Keratinocyte (primary cell): ENCODE results near the gene FAU. TPM values are rescaled to one million over a fixed set of nuclear protein-coding genes. Genes with fewer than 3 reads are reported as not detected.
"Not testable (repeated sequence)": the region's sequence is repeated elsewhere in the genome, so short reads cannot be mapped to it uniquely, and the experiment has no call there.

Source experiments
- DNase-seq: peaks from one replicate; pipeline ENCODE4 v3.0.0-alpha.2; 2011; ENCODE audit warnings: low read depth, missing footprints, low spot score
- FAIRE-seq: peaks from 2 replicates; lab custom pipeline; 2011; peaks lifted over from hg19 to GRCh38; lab: Jason Lieb, UNC
- H2AFZ ChIP-seq: 2 replicates; pipeline ENCODE4 v1.6.0; 2012; ENCODE audit warnings: low read length, control low read depth, inconsistent platforms; ENCODE audit not compliant: control insufficient read depth
- H3K27ac ChIP-seq: 2 replicates; pipeline ENCODE4 v1.5.1; 2011; ENCODE audit warnings: low read length; ENCODE audit not compliant: control insufficient read depth, insufficient read depth
- H3K27me3 ChIP-seq: 3 replicates; pipeline ENCODE4 v1.6.0; 2011; ENCODE audit warnings: low read length; ENCODE audit not compliant: control insufficient read depth, insufficient read depth; ENCODE audit errors: extremely low read depth
- H3K36me3 ChIP-seq, 2 experiments: 2 replicates in 1 of 2; 3 replicates in 1 of 2; pipeline ENCODE4 v1.5.1; 2011; ENCODE audit warnings: low read length in 2 of 2, mild to moderate bottlenecking in 1 of 2; ENCODE audit not compliant: control insufficient read depth in 2 of 2, insufficient read depth in 2 of 2; ENCODE audit errors: extremely low read depth in 1 of 2
- H3K4me1 ChIP-seq: 3 replicates; pipeline ENCODE4 v1.5.1; 2011; ENCODE audit warnings: low read length; ENCODE audit not compliant: control insufficient read depth, insufficient read depth; ENCODE audit errors: extremely low read depth
- H3K4me2 ChIP-seq: 3 replicates; pipeline ENCODE4 v1.6.0; 2011; ENCODE audit warnings: low read depth, low read length; ENCODE audit not compliant: control insufficient read depth, insufficient read depth; ENCODE audit errors: extremely low read depth
- H3K4me3 ChIP-seq, 3 experiments: fragments of 200-600 bp in 1 of 3; sonication (generic) in 1 of 3; 2 replicates in 2 of 3; 3 replicates in 1 of 3; pipeline ENCODE4 v1.5.1; 2011 to 2016; ENCODE audit warnings: low read length in 3 of 3, mild to moderate bottlenecking in 3 of 3, control low read depth in 2 of 3, inconsistent platforms in 1 of 3, low read depth in 1 of 3, mixed read lengths in 1 of 3, mixed run types in 1 of 3, moderate library complexity in 1 of 3; ENCODE audit not compliant: control insufficient read depth in 2 of 3, insufficient read depth in 2 of 3; ENCODE audit errors: extremely low read depth in 1 of 3
- H3K79me2 ChIP-seq: 2 replicates; pipeline ENCODE4 v1.6.0; 2012; ENCODE audit warnings: low read length; ENCODE audit not compliant: control insufficient read depth, insufficient read depth
- H3K9ac ChIP-seq: 3 replicates; pipeline ENCODE4 v1.6.0; 2011; ENCODE audit warnings: low read length; ENCODE audit not compliant: control insufficient read depth, insufficient read depth; ENCODE audit errors: extremely low read depth
- H3K9me1 ChIP-seq: 3 replicates; pipeline ENCODE4 v1.6.0; 2011; ENCODE audit warnings: low read length; ENCODE audit not compliant: control insufficient read depth, insufficient read depth; ENCODE audit errors: extremely low read depth
- H3K9me3 ChIP-seq: 2 replicates; pipeline ENCODE4 v1.5.1; 2012; ENCODE audit warnings: low read depth, low read length; ENCODE audit not compliant: control insufficient read depth
- H4K20me1 ChIP-seq: 3 replicates; pipeline ENCODE4 v1.6.0; 2011; ENCODE audit warnings: low read length; ENCODE audit not compliant: control insufficient read depth, insufficient read depth; ENCODE audit errors: extremely low read depth
- CTCF ChIP-seq, 3 experiments: IDR thresholded peaks in 1 of 3; conservative IDR thresholded peaks in 1 of 3; optimal IDR thresholded peaks in 1 of 3; 2 replicates in 2 of 3; 3 replicates in 1 of 3; pipeline versions ENCODE3 to v1.5.1; 2011; ENCODE audit warnings: low read length in 3 of 3, mild to moderate bottlenecking in 3 of 3, moderate library complexity in 2 of 3, control low read depth in 1 of 3, inconsistent platforms in 1 of 3; ENCODE audit not compliant: insufficient read depth in 2 of 3; ENCODE audit errors: extremely low read depth in 1 of 3
- EZH2 ChIP-seq: IDR thresholded peaks from one replicate; pipeline ENCODE4 v1.6.1; 2012; ENCODE audit warnings: inconsistent platforms, mild to moderate bottlenecking, low read length, moderate library complexity
- dilution Hi-C: fragments of 300-500 bp; cut with MboI; formaldehyde crosslinking; loops from one replicate; pipeline ENCODE4 v1.7.0; 2020; ENCODE audit warnings: low sequenced_read_pairs; ENCODE audit not compliant: extremely low pct_ligation_motif_present
- polyA plus RNA-seq, 5 experiments: library from polyadenylated mRNA; depleted of rRNA in 3 of 5; stranded (reverse) in 3 of 5; stranded (forward) in 1 of 5; unstranded in 1 of 5; fragments of >200 nt; gene quantifications; 1 replicate in 1 of 5; 2 replicates in 3 of 5; 3 replicates in 1 of 5; pipeline versions ENCODE4 v1.2.1 to v1.2.3, GENCODE V29; 2011 to 2012; ENCODE audit warnings: missing spikeins in 2 of 5, low read depth in 1 of 5, low replicate concordance in 1 of 5

Gene FAU
- polyA plus RNA-seq, 1 donor (not counting 4 experiments of a cell fraction or from before 2014, with no cell fraction given): 452 TPM

DNA sequence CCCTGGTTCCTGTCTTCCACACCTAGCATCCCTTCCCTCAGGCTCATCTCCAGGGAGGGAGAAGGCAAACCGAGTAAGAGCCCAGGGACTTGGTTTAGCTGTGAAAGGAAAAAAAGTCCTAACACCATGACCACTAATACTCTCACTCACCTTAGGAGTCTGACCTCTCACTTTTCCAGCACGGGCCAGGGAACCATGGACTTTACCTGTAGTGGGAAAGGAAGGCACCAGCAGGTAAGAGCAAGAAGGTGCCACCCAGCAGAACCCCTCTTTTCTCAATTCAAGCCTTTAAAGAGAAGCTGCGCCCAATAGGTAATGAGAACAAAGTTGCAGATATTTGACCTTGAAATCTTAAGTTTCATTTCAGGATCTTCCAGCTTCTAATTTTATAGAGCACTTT is 1.1 kb downstream of the FAU start:
- H3K27ac ChIP-seq: peak overlapping the region; percentile 98
- no peak overlapping the region for H2AFZ ChIP-seq
- peaks cover 16 to 31% of the 10 kb centered on the region in 2 experiments for H3K36me3 ChIP-seq
- H3K27me3 ChIP-seq: no peaks in the 10 kb centered on the region
- peaks cover 56% of the 10 kb centered on the region for H3K79me2 ChIP-seq
- dilution Hi-C loops: no loop called here
- H4K20me1 ChIP-seq: no peaks in the 10 kb centered on the region
- H3K4me3 ChIP-seq: peak overlapping the region; percentile 66 to 91 (median 91)
- H3K4me2 ChIP-seq: peak overlapping the region; percentile 89
- TF ChIP-seq CTCF (optimal IDR thresholded peaks at IDR 0.05 in 1 of 3, IDR thresholded peaks at IDR 0.05 in 1 of 3, conservative IDR thresholded peaks at IDR 0.05 in 1 of 3; ENCODE audit: extremely low read depth in 1 of 3, insufficient read depth in 2 of 3, low read length in 3 of 3) (no peak), EZH2 (no peak)
- H3K9me3 ChIP-seq: no peaks in the 10 kb centered on the region
- FAIRE-seq: no peak
- H3K9me1 ChIP-seq: no peaks in the 10 kb centered on the region
- peak overlapping the region; percentile 99 for H3K9ac ChIP-seq
- DNase-seq: no peak
- peaks cover 26% of the 10 kb centered on the region for H3K4me1 ChIP-seq

GRCh38 chr11:65119670-65119995 is 2.3 kb downstream of the FAU start:
- Histone ChIP-seq H3K36me3 (peaks cover 17 to 33% of the 10 kb centered on the region in 2 experiments), H3K4me1 (peaks cover 28% of the 10 kb centered on the region), H3K79me2 (peaks cover 59% of the 10 kb centered on the region), H3K4me3 (no peak overlapping the region), H3K27ac (peak overlapping the region; percentile 34), H4K20me1 (no peaks in the 10 kb centered on the region), H3K9ac (no peak overlapping the region), H3K4me2 (no peak overlapping the region), H3K9me3 (no peaks in the 10 kb centered on the region), H3K9me1 (peaks cover 2% of the 10 kb centered on the region), H3K27me3 (no peaks in the 10 kb centered on the region), H2AFZ (no peak overlapping the region)
- DNase-seq (no peak), FAIRE-seq (no peak)
- dilution Hi-C loops: no loop called here
- TF ChIP-seq EZH2: no peak
- no peak for TF ChIP-seq CTCF (optimal IDR thresholded peaks at IDR 0.05 in 1 of 3, IDR thresholded peaks at IDR 0.05 in 1 of 3, conservative IDR thresholded peaks at IDR 0.05 in 1 of 3; ENCODE audit: extremely low read depth in 1 of 3, insufficient read depth in 2 of 3, low read length in 3 of 3)

DNA sequence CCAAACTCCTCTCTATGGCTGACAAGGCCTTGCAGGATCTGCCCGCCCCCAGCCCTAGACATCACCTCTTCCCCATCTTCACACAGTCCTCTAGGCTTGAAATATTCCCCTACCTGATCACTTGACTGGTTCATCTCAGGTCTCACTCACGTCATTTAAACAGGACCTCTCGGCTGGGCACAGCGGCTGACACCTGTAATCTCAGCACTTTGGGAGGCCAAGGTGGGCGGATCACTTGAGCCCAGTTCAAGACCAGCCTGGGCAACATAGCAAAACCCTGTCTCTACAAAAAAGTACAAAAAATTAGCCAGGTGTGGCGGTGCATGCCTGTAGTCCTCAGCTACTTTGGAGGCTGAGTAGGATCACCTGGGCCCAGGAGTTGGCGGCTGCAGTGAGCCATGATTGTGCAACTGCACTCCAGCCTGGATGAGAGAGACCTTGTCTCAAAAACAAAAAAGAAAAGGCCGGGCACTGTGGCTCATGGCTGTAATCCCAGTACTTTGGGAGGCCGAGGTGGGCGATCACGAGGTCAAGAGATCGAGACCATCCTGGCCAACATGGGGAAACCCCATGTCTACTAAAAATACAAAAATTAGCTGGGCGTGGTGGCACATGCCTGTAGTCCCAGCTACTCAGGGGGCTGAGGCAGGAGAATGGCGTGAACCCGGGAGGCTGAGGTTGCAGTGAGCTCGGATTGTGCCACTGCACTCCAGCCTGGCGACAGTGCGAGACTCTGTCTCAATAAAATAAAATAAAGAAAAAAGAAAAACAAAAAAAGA is 2.9 kb downstream of the FAU start:
- H3K27ac ChIP-seq: not testable (repeated sequence)

More for the DNA sequence above, 2.9 kb downstream of the FAU start:
- H3K9ac ChIP-seq, H3K9me3 ChIP-seq, H3K9me1 ChIP-seq, H3K4me3 ChIP-seq, FAIRE-seq, H2AFZ ChIP-seq, H3K4me2 ChIP-seq, DNase-seq, H4K20me1 ChIP-seq, dilution Hi-C loops, H3K27me3 ChIP-seq: not testable (repeated sequence)
- Histone ChIP-seq H3K4me1 (peaks cover 28% of the 10 kb centered on the region), H3K36me3 (peaks cover 17 to 33% of the 10 kb centered on the region in 2 experiments), H3K79me2 (peaks cover 54% of the 10 kb centered on the region)
